IPS-20b (cell line): ENCODE measurements around the gene LMF2.

ENCODE experiments used
- H3K27ac ChIP-seq: one replicate; pipeline ENCODE4 v1.5.1; 2013; ENCODE audit warnings: low read length
- H3K27me3 ChIP-seq: 2 replicates; pipeline ENCODE4 v1.6.1; 2013; ENCODE audit warnings: mild to moderate bottlenecking, low read length, inconsistent platforms; ENCODE audit not compliant: insufficient read depth
- H3K36me3 ChIP-seq: 2 replicates; pipeline ENCODE4 v1.6.1; 2013; ENCODE audit warnings: low read depth, mild to moderate bottlenecking, inconsistent platforms, low read length, moderate library complexity; ENCODE audit not compliant: insufficient read depth
- H3K4me1 ChIP-seq: 2 replicates; pipeline ENCODE4 v1.6.1; 2013; ENCODE audit warnings: mild to moderate bottlenecking, control low read depth, inconsistent platforms, low read length, moderate library complexity; ENCODE audit not compliant: insufficient read depth
- H3K4me3 ChIP-seq: 2 replicates; pipeline ENCODE4 v1.5.1; 2013; ENCODE audit warnings: mild to moderate bottlenecking, low read length, inconsistent platforms
- H3K9ac ChIP-seq: 2 replicates; pipeline ENCODE4 v1.6.1; 2013; ENCODE audit warnings: low read depth, mild to moderate bottlenecking, inconsistent platforms, low read length, moderate library complexity
- H3K9me3 ChIP-seq: 2 replicates; pipeline ENCODE4 v1.6.1; 2013; ENCODE audit warnings: mild to moderate bottlenecking, low read depth, low read length, inconsistent platforms; ENCODE audit not compliant: insufficient read depth

The LMF2 gene

DNA sequence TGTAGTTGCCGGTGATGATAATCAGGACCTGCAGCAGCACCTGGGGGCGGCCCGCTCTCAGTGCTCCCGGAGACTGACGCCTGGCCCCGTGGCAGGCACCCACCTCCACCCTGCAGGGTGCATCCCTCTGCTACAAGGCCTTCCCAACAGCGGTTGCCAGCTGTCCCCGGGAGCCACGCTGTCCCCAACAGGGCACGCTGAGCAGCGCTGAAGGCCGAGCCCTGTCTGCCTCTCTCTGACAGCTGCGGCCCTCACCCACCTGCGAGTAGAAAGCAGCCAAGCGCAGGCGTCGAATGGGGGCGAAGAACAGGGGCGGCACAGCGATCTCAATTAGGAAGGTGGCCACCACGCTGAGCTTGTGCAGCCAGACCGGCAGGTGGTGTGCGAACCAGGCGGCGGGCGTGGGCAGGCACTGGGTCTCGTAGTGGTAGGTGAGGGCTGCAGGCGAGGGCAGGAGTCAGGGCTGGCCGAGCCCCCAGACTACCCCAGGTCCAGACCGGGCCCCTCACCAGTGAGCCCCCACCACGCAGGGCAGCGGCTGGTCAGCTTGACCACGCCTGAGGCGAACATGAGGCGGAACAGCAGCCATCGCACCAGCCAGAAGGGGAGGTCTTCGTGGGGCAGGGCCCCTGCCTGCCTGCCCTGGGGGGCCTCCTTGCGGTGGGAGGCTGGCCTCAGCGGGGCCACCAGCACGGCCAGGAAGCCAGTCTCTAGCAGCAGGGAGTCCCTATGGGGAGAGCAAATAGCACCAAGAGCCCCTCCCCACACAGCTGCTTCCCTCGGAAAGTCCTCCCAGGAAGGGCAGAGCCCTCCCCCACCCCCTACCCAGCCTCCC lies 1.5 kb downstream of the LMF2 start:
- Histone ChIP-seq H3K4me1 (no peaks in the 10 kb centered on the region; the same call in 1 of the 2 replicates), H3K4me3 (peak overlapping the region; percentile 95; the same call in 1 of the 2 replicates), H3K9ac (no peak overlapping the region), H3K36me3 (peaks cover 6% of the 10 kb centered on the region; the same call in 1 of the 2 replicates), H3K9me3 (no peaks in the 10 kb centered on the region), H3K27ac (no peak overlapping the region), H3K27me3 (no peaks in the 10 kb centered on the region)

DNA sequence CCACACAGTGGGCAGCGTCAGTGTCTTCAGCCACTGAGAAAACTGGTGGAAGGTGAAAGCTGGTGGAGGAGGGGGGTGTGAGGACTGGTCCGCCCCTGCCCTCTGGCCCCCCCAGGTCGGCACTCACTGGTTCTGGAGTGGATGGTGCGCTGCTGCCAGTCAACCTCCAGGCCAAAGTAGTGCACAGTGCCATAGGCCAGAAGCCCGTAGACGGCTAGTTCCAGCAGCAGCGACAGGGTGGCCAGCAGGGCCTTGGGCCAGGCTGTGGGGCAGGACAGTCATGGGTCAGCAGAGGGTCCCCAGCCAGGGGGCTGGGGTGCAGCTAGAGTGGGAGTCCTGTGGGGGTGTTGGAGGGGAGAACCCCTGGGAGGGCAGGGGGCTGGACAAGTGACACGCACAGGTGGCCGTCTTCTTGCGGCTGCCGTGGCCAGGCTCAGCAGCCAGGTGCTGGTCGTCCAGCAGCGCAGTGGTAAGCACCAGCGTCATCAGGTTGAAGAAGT lies 2.2 kb downstream of the LMF2 start:
- no peak overlapping the region for H3K9ac ChIP-seq
- peaks cover 6% of the 10 kb centered on the region; the same call in 1 of the 2 replicates for H3K36me3 ChIP-seq
- H3K4me1 ChIP-seq = no peaks in the 10 kb centered on the region; the same call in 1 of the 2 replicates
- no peaks in the 10 kb centered on the region for H3K9me3 ChIP-seq
- no peak overlapping the region for H3K4me3 ChIP-seq
- H3K27me3 ChIP-seq = no peaks in the 10 kb centered on the region
- H3K27ac ChIP-seq = no peak overlapping the region

DNA sequence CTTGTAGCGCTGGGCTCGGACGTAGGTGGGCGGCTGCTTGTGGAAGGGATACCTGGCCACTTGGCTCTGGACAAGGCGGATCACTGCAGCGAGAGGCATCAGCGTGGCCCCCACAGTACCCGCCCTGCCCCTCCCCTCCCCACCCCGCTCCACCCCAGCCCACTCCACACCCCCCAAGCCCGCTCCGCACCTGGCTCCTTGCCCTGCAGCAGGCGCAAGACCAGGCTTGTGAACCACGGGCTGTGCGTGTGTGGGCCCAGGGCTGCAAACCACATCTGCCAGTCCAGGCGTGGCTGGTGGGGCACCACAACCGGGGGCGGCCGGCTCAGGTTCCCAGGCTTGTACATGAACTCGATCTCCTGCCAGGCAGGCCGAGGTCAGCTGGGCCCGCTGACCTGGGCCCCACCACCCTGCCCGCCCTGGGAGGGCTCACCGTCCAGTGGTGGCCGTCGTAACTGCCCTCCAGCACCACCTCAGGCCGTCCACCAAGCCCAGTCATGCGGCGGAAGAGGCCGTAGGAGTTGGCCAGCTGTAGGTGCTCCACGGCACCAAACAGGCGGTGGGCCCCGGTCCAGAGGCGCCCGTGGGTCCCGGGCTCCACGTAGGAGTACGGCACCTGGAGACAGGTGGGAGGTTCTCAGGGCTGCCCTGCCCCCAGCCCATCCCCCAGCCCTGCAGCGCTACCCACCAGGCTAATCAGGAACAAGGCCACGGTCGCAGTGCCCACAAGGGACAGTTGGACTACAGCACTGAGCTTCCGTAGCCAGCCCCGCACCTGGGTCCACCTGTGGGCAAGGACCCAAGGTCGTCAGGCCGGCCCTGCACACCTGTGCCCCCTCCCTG lies 2.9 kb downstream of the LMF2 start:
- Histone ChIP-seq H3K9me3 (no peaks in the 10 kb centered on the region), H3K27me3 (no peaks in the 10 kb centered on the region), H3K27ac (no peak overlapping the region), H3K4me1 (no peaks in the 10 kb centered on the region; the same call in 1 of the 2 replicates), H3K4me3 (no peak overlapping the region), H3K9ac (no peak overlapping the region), H3K36me3 (peaks cover 6% of the 10 kb centered on the region; the same call in 1 of the 2 replicates)

DNA sequence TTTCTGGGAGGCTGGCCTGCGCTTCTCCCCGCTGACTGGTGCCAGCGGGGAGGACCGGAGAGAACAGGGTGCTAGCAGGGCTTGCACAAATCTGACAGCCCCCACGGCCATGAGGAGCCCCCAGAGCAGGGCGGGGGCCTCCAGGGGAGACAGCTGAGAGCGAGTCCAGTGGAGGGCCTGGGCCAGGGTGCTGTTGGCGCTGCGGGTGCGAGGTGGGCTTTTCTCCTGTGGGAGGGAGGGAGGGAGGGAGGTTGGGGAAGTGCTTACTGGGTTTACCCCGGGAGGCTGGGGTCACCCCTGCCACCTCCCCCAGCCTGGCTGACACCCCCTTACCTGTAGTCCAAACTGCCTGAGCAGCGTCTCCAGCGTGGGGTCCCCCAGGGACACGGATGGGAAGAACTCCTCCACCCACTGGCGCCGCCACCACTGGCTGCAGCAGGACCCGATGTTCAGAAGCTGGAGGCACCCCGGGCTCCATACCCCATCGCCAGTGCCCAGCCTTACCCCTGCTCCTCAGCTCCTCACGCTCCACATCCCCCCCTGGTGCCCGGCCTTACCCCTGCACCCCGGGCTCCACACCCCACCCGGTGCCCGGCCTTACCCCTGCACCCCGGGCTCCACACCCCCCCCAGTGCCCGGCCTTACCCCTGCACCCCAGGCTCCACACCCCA lies 3.9 kb downstream of the LMF2 start:
- Histone ChIP-seq H3K4me1 (no peaks in the 10 kb centered on the region; the same call in 1 of the 2 replicates), H3K27ac (no peak overlapping the region)

DNA sequence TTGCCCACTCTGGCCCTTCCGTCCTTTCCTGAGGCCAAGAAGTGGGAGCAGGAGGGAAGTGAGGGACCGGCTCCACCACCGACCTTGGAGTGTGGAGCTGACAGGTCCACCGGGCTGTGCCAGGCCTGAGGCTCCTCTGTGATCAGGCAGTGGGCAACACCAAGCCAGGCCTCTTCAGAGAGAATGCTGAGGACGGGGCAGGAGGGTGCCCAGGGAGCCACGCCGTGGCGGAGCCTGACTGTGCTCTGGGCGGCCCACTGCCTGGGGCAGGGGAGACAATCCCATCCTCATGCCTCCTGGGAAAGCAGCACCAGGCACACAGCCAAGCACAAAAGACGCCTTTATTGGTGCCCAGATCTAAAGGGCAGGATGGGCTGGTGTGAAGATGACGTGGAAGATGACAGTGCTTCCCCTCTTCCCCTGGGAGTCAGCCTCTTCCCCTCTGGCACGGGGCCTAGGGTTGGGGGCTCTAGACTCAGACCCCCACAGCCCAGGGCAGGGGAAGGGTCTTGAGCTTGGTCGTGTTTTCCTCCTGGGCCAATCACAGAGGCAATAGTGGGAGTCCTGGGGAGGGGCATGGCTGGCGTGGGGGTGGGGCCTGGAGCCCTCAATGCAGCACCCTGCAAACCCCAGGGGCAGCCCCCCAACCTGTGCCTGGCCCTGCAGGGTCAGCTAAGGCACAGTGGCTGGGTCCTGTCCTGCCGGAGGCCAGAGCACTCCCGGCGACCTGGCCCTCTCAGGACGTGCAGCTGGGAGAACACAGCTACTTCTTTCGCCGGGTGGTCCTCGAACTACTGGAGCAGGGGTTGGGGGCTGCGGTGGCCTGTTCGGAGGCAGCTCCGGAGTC lies 4.7 kb downstream of the LMF2 start:
- H3K4me1 ChIP-seq = no peaks in the 10 kb centered on the region; the same call in 1 of the 2 replicates
- H3K27me3 ChIP-seq = no peaks in the 10 kb centered on the region
- no peak overlapping the region for H3K9ac ChIP-seq
- peaks cover 6% of the 10 kb centered on the region; the same call in 1 of the 2 replicates for H3K36me3 ChIP-seq
- H3K9me3 ChIP-seq = no peaks in the 10 kb centered on the region
- no peak overlapping the region for H3K4me3 ChIP-seq
- no peak overlapping the region for H3K27ac ChIP-seq

More for the DNA sequence above, 3.9 kb downstream of the LMF2 start:
- no peaks in the 10 kb centered on the region for H3K27me3 ChIP-seq
- no peak overlapping the region for H3K4me3 ChIP-seq
- peaks cover 6% of the 10 kb centered on the region; the same call in 1 of the 2 replicates for H3K36me3 ChIP-seq
- no peak overlapping the region for H3K9ac ChIP-seq
- H3K9me3 ChIP-seq = no peaks in the 10 kb centered on the region

DNA sequence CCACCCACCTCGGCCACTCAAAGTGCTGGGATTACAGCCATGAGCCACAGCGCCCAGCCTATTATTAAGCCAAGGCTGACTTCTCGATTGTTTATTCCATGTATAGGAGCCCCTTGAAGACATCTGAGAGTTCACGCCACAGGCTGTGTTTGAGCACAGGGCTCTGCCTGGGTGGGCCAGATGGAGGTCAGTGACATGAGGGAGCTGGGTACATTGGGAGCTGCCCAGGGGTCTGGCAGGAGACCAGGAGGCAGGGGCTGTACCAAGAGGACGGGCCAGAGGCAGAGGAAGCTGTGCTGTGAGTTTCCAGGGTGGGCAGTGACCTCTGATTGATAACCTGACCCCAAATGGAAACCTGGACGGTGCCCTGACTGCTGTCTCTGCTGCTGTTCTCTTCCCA lies 5.4 kb downstream of the LMF2 start:
- Histone ChIP-seq H3K27me3 (no peaks in the 10 kb centered on the region), H3K27ac (no peak overlapping the region), H3K4me3 (no peak overlapping the region), H3K9ac (no peak overlapping the region), H3K4me1 (no peaks in the 10 kb centered on the region; the same call in 1 of the 2 replicates), H3K9me3 (no peaks in the 10 kb centered on the region), H3K36me3 (peaks cover 6% of the 10 kb centered on the region; the same call in 1 of the 2 replicates)

DNA sequence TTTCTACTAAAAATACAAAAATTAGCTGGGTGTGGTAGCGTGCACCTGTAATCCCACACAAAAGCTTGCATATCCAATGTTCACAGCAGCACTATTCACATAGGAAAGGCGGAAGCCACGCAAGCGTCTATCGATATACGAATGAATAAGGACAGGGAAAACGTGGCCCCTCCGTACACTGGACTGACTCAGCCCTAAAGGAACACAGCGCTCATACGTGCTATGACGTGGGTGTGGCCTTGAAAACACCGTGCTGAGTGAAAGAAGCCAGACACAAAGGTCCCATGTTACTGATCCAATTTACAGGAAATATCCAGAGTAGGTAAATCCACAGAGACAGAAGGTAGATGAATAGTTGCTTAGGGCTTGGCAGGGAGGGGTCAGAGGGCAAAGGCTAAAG lies 7.0 kb downstream of the LMF2 start:
- Histone ChIP-seq H3K27ac (no peak overlapping the region), H3K9me3 (no peaks in the 10 kb centered on the region), H3K36me3 (peaks cover 6% of the 10 kb centered on the region; the same call in 1 of the 2 replicates), H3K9ac (no peak overlapping the region), H3K27me3 (no peaks in the 10 kb centered on the region), H3K4me3 (no peak overlapping the region), H3K4me1 (no peaks in the 10 kb centered on the region)

DNA sequence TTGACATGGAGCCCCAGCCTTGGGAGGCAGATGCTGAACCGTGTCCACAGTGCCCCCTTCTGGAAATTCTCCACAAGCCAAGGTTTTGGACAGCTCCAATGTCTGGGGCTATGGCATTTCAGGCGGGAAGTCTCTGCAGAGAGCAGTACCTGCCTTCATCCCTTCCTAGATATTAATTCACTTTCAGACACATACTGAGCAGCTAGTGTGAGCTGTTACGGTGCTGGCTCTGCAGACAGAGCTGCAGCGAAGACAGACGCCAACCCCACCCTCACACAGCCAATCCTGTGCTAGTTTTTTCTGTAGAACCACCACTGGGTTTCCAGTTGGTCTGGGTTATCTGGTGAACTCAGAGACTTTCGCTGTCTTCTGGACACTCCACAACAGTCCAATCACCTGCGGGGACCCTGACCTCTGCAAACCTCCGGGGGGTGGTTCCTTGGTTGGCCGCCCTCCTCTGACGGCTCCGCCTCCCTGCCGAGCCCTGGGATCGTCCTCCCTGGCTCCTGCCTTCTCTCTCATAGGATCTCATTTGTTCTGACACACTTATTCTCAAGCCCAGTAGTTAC lies 9.1 kb downstream of the LMF2 start:
- Histone ChIP-seq H3K4me3 (no peak overlapping the region), H3K4me1 (no peaks in the 10 kb centered on the region), H3K9ac (no peak overlapping the region), H3K36me3 (no peaks in the 10 kb centered on the region), H3K27me3 (no peaks in the 10 kb centered on the region), H3K9me3 (no peaks in the 10 kb centered on the region), H3K27ac (no peak overlapping the region)

DNA sequence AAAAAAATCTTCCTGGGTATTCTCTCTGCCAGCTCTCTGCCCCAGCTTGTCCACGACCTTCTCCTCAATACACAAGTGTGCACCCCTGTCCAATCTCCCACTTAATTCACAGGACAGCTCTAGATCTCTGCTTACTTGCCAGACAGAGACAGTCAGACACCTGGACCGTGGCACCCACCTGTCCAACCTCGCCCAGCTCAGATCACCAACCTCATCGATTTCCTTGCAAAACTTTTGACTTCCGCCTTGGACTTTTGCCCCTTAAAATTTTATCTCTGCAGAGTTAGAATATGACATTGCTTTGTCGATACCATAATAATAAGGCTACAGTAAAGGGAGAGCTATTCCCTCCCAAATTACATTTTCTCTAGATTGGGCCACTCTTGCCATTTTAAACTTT lies 10.4 kb downstream of the LMF2 start:
- Histone ChIP-seq H3K36me3 (no peaks in the 10 kb centered on the region), H3K4me1 (no peaks in the 10 kb centered on the region), H3K27me3 (no peaks in the 10 kb centered on the region), H3K27ac (no peak overlapping the region), H3K9ac (no peak overlapping the region), H3K4me3 (no peak overlapping the region), H3K9me3 (no peaks in the 10 kb centered on the region)

DNA sequence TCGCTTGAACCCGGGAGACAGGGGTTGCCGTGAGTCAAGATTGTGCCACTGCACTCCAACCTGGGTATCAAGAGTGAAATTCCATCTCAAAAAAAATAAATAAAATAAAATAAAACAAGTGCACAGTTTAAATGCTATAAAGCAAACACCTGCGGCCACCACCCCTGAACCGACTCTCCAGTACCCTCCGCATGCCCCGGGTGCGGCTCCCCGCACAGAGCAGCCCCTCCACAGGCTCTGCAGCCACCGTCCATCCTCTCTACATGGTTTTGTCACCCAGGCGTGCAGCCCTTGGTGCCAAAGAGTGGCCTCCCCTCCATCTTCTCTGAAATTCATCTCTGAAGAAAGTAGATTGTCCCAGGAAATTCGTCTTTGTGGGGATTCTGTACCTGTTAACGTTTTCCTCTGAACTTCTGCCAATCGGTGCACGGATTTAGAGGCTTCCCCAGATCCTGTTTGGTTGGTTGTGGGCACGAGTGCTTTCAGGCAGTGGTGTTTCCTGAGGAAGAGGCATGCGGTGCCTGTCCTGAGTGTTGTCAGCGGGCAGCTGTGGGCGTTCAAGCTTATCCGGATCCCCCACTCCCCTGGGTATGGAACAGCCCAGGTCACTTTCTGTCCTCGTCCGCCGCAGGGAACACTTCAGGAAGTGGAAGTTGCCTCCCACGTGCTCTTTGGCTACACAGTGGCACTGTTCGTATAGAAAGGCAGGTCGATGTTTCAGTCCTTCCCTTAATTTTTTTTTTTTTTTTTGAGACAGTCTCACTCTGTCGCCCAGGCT lies 16.8 kb downstream of the LMF2 start:
- H3K9ac ChIP-seq = no peak overlapping the region
- no peak overlapping the region for H3K27ac ChIP-seq
- no peaks in the 10 kb centered on the region for H3K36me3 ChIP-seq
- H3K9me3 ChIP-seq = no peaks in the 10 kb centered on the region
- H3K27me3 ChIP-seq = no peaks in the 10 kb centered on the region
- no peak overlapping the region for H3K4me3 ChIP-seq
- H3K4me1 ChIP-seq = no peaks in the 10 kb centered on the region
